Mesenchymal stem cell (in vitro differentiated cells and primary cell): ENCODE data around the gene CNTLN. TPM values are rescaled to one million over a fixed set of nuclear protein-coding genes. Genes with fewer than 3 reads are reported as not detected.

ENCODE experiments used
- DNase-seq: peaks from one replicate; pipeline ENCODE4 v3.0.0-alpha.2; 2013
- H2AFZ ChIP-seq: one replicate; pipeline ENCODE4 v1.6.1; 2013; ENCODE audit warnings: low read depth, mild to moderate bottlenecking, control low read depth, inconsistent platforms, low read length, moderate library complexity
- H2AK5ac ChIP-seq: 2 replicates; pipeline ENCODE4 v1.6.1; 2013; ENCODE audit warnings: low read length, moderate library complexity, mild to moderate bottlenecking, inconsistent platforms; ENCODE audit not compliant: severe bottlenecking
- H2BK120ac ChIP-seq: one replicate; pipeline ENCODE4 v1.6.1; 2013; ENCODE audit warnings: low read depth, mild to moderate bottlenecking, inconsistent platforms, low read length, moderate library complexity
- H2BK12ac ChIP-seq, 2 experiments: one replicate each; pipeline ENCODE4 v1.6.1; 2013; ENCODE audit warnings: inconsistent platforms in 2 of 2, low read length in 2 of 2, mild to moderate bottlenecking in 2 of 2, moderate library complexity in 2 of 2, control low read depth in 1 of 2
- H2BK15ac ChIP-seq: one replicate; pipeline ENCODE4 v1.6.1; 2013; ENCODE audit warnings: mild to moderate bottlenecking, low read depth, inconsistent platforms; ENCODE audit not compliant: poor library complexity, severe bottlenecking
- H2BK5ac ChIP-seq: 2 replicates; pipeline ENCODE4 v1.6.1; 2013; ENCODE audit warnings: low read depth, mild to moderate bottlenecking, low read length, control low read depth, inconsistent platforms; ENCODE audit not compliant: poor library complexity, severe bottlenecking
- H3K14ac ChIP-seq, 2 experiments: one replicate each; pipeline ENCODE4 v1.6.1; 2013; ENCODE audit warnings: inconsistent platforms in 2 of 2, low read length in 2 of 2, control low read depth in 1 of 2, mild to moderate bottlenecking in 1 of 2, moderate library complexity in 1 of 2
- H3K18ac ChIP-seq, 2 experiments: one replicate each; pipeline ENCODE4 v1.6.1; 2013; ENCODE audit warnings: inconsistent platforms in 2 of 2, low read length in 2 of 2, control low read depth in 1 of 2, low read depth in 1 of 2, mild to moderate bottlenecking in 1 of 2
- H3K23ac ChIP-seq, 2 experiments: one replicate each; pipeline ENCODE4 v1.6.1; 2013; ENCODE audit warnings: inconsistent platforms in 2 of 2, low read length in 2 of 2, mild to moderate bottlenecking in 2 of 2, moderate library complexity in 2 of 2, control low read depth in 1 of 2
- H3K27ac ChIP-seq: 2 replicates; pipeline ENCODE4 v1.5.1; 2013; ENCODE audit warnings: mild to moderate bottlenecking, moderate library complexity, low read length, control low read depth, inconsistent platforms; ENCODE audit not compliant: poor library complexity, severe bottlenecking
- H3K27me3 ChIP-seq, 2 experiments: 2 replicates each; pipeline versions ENCODE4 v1.6.1 to v1.7.0; 2013; ENCODE audit warnings: low read length in 2 of 2, mild to moderate bottlenecking in 2 of 2, moderate library complexity in 2 of 2, control low read depth in 1 of 2, inconsistent platforms in 1 of 2; ENCODE audit not compliant: control insufficient read depth in 1 of 2, insufficient read depth in 1 of 2
- H3K36me3 ChIP-seq, 2 experiments: 2 replicates each; pipeline versions ENCODE4 v1.6.1 to v1.7.0; 2013; ENCODE audit warnings: low read length in 2 of 2, control low read depth in 1 of 2, inconsistent platforms in 1 of 2, low read depth in 1 of 2, mild to moderate bottlenecking in 1 of 2; ENCODE audit not compliant: insufficient read depth in 2 of 2, control insufficient read depth in 1 of 2
- H3K4ac ChIP-seq, 2 experiments: one replicate each; pipeline ENCODE4 v1.6.1; 2013; ENCODE audit warnings: inconsistent platforms in 2 of 2, low read length in 2 of 2, mild to moderate bottlenecking in 2 of 2, moderate library complexity in 2 of 2, control low read depth in 1 of 2, low read depth in 1 of 2
- H3K4me1 ChIP-seq: 2 replicates; pipeline ENCODE4 v1.6.1; 2013; ENCODE audit warnings: low read depth, low read length, control low read depth; ENCODE audit not compliant: control insufficient read depth, insufficient read depth
- H3K4me2 ChIP-seq: 2 replicates; pipeline ENCODE4 v1.6.1; 2013; ENCODE audit warnings: low read length, mild to moderate bottlenecking, inconsistent platforms; ENCODE audit not compliant: poor library complexity, severe bottlenecking
- H3K4me3 ChIP-seq, 2 experiments: 2 replicates each; pipeline versions ENCODE4 v1.5.1 to v1.7.0; 2013; ENCODE audit warnings: low read length in 2 of 2, mild to moderate bottlenecking in 2 of 2, control low read depth in 1 of 2, low read depth in 1 of 2; ENCODE audit not compliant: insufficient read depth in 1 of 2
- H3K79me1 ChIP-seq: replicated peaks from 2 replicates; pipeline ENCODE4 v1.6.1; 2013; ENCODE audit warnings: mild to moderate bottlenecking, control low read depth, low read length, inconsistent platforms; ENCODE audit not compliant: poor library complexity, severe bottlenecking
- H3K9ac ChIP-seq: 2 replicates; pipeline ENCODE4 v1.7.0; 2013; ENCODE audit warnings: mild to moderate bottlenecking, low read length, moderate library complexity
- H3K9me3 ChIP-seq: 2 replicates; pipeline ENCODE4 v1.7.0; 2013; ENCODE audit warnings: mild to moderate bottlenecking, low read length; ENCODE audit not compliant: control insufficient read depth
- H4K8ac ChIP-seq: one replicate; pipeline ENCODE4 v1.6.1; 2013; ENCODE audit warnings: inconsistent platforms, mild to moderate bottlenecking, low read length, moderate library complexity
- H4K91ac ChIP-seq: one replicate; pipeline ENCODE4 v1.6.1; 2013; ENCODE audit warnings: mild to moderate bottlenecking, low read length, inconsistent platforms
- WGBS: methylation state at CpG from one replicate; pipeline ENCODE4 v1.1.7; 2013; ENCODE audit warnings: mixed read lengths; 5-methylcytosine and 5-hydroxymethylcytosine counted together
- polyA plus RNA-seq, 2 experiments: library from polyadenylated mRNA; stranded (reverse); fragments of 200-250 nt; gene quantifications; one replicate each; pipeline ENCODE4 v1.2.3, GENCODE V29; 2013

Gene CNTLN
- 5.9 TPM for polyA plus RNA-seq (2013, experiment 1 of 2)
- polyA plus RNA-seq (2013, experiment 2 of 2), result 5.5 TPM

GRCh38 chr9:17134396-17135294 lies at the start of gene CNTLN:
Gene CNTLN, plus strand, starts transcription at chr9:17135040. Its CDS starts 26 bp downstream, at chr9:17135066.
- Histone ChIP-seq H3K14ac (peak within 1 kb of the TSS in 1 of 2 experiments; percentile 97), H3K27me3 (no peaks in the 10 kb centered on the region), H2BK15ac (peak within 1 kb of the TSS; percentile 95), H2AFZ (peak within 1 kb of the TSS; percentile 98), H3K27ac (no peak within 1 kb of the TSS), H3K4me1 (peaks cover 3% of the 10 kb centered on the region), H3K9me3 (no peaks in the 10 kb centered on the region), H3K36me3 (no peaks in the 10 kb centered on the region), H2BK120ac (peak within 1 kb of the TSS; percentile 94), H3K4ac (peak within 1 kb of the TSS; percentile 89 to 94), H3K4me3 (peak within 1 kb of the TSS; percentile 94 to 96), H3K79me1 (peaks cover 10% of the 10 kb centered on the region), H4K8ac (peak within 1 kb of the TSS; percentile 95), H3K18ac (peak within 1 kb of the TSS; percentile 83 to 96), H3K23ac (peak within 1 kb of the TSS in 1 of 2 experiments; percentile 16), H2AK5ac (no peak within 1 kb of the TSS), H3K9ac (peak within 1 kb of the TSS; percentile 96), H3K4me2 (peak within 1 kb of the TSS; percentile 88), H4K91ac (peak within 1 kb of the TSS; percentile 97), H2BK5ac (no peak within 1 kb of the TSS), H2BK12ac (peak within 1 kb of the TSS; percentile 31 to 84)
- WGBS, result 5% methylated on average over 45 of the region's 61 CpGs
- DNase-seq, result peak; percentile 88

DNA sequence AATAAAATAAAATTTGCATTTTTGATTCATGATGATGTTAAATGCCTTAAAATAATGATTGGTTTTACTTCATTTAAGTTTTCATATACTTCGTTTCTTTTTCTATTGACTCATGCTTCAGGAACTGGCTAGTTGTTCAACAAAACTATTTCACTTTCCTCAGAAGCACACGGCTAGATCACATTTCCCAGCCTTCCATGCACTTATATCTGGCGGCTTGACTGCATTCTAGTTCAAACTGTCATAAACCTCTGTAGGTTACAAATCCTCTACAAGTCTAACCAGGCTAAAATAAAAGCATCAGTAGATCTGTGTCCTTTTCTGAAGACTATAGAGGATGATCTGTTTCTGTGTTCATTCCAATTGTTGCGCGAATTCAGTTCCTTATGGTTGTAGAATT lies 46.3 kb upstream of the CNTLN start:
- Histone ChIP-seq H2BK120ac (no peak overlapping the region), H3K4ac (no peak overlapping the region), H3K9me3 (no peaks in the 10 kb centered on the region), H3K4me1 (no peaks in the 10 kb centered on the region), H3K36me3 (no peaks in the 10 kb centered on the region), H3K4me2 (no peak overlapping the region), H3K14ac (no peak overlapping the region), H2BK12ac (no peak overlapping the region), H3K23ac (no peak overlapping the region), H3K79me1 (no peaks in the 10 kb centered on the region), H3K9ac (no peak overlapping the region), H3K27ac (no peak overlapping the region), H3K18ac (no peak overlapping the region), H2AK5ac (no peak overlapping the region), H2AFZ (no peak overlapping the region), H4K91ac (no peak overlapping the region), H2BK15ac (no peak overlapping the region), H3K4me3 (no peak overlapping the region), H3K27me3 (no peaks in the 10 kb centered on the region), H2BK5ac (no peak overlapping the region), H4K8ac (no peak overlapping the region)
- no peak for DNase-seq
- 95% methylated on average over 5 of the region's 5 CpGs for WGBS

- Histone ChIP-seq H2BK15ac (no peak overlapping the region), H3K36me3 (no peaks in the 10 kb centered on the region), H2BK12ac (no peak overlapping the region), H3K4ac (no peak overlapping the region), H2AFZ (no peak overlapping the region), H3K27ac (no peak overlapping the region), H3K4me1 (no peaks in the 10 kb centered on the region), H3K14ac (no peak overlapping the region), H3K27me3 (no peaks in the 10 kb centered on the region), H3K4me3 (no peak overlapping the region), H3K18ac (no peak overlapping the region), H3K4me2 (no peak overlapping the region), H3K79me1 (no peaks in the 10 kb centered on the region), H4K91ac (no peak overlapping the region), H4K8ac (no peak overlapping the region), H3K9me3 (no peaks in the 10 kb centered on the region), H2BK120ac (no peak overlapping the region), H2AK5ac (no peak overlapping the region), H3K9ac (no peak overlapping the region), H2BK5ac (no peak overlapping the region), H3K23ac (no peak overlapping the region)
- no peak for DNase-seq
- WGBS, result 95% methylated on average over 1 of the region's 1 CpG
Observed at GRCh38 chr9:17090041-17090440, 44.8 kb upstream of the CNTLN start.

GRCh38 chr9:17116400-17116837 lies 18.4 kb upstream of the CNTLN start:
- Histone ChIP-seq H3K9ac (peak overlapping the region; percentile 52), H2BK5ac (no peak overlapping the region), H3K27ac (no peak overlapping the region), H4K91ac (no peak overlapping the region), H3K23ac (no peak overlapping the region), H3K14ac (no peak overlapping the region), H3K4me1 (no peaks in the 10 kb centered on the region), H3K4me3 (no peak overlapping the region), H2BK15ac (no peak overlapping the region), H2BK120ac (no peak overlapping the region), H4K8ac (no peak overlapping the region), H2AFZ (no peak overlapping the region), H3K79me1 (no peaks in the 10 kb centered on the region), H3K4me2 (no peak overlapping the region), H3K18ac (no peak overlapping the region), H3K27me3 (no peaks in the 10 kb centered on the region), H3K4ac (no peak overlapping the region), H2BK12ac (no peak overlapping the region), H2AK5ac (no peak overlapping the region), H3K36me3 (no peaks in the 10 kb centered on the region), H3K9me3 (peaks cover under 1% of the 10 kb centered on the region)
- WGBS, result 40% methylated on average over 2 of the region's 4 CpGs
- DNase-seq, result peak; percentile 59
